GM18508 (cell line): ENCODE measurements around the gene ZNF503.

Experiments
- ATAC-seq: cut with Tn5 transposase; IDR thresholded peaks from one replicate; pipeline ENCODE4 v1.9.1; 2021; ENCODE audit warnings: moderate number of reproducible peaks; ENCODE audit not compliant: insufficient read depth, unreplicated experiment

ZNF503 gene, protein sequence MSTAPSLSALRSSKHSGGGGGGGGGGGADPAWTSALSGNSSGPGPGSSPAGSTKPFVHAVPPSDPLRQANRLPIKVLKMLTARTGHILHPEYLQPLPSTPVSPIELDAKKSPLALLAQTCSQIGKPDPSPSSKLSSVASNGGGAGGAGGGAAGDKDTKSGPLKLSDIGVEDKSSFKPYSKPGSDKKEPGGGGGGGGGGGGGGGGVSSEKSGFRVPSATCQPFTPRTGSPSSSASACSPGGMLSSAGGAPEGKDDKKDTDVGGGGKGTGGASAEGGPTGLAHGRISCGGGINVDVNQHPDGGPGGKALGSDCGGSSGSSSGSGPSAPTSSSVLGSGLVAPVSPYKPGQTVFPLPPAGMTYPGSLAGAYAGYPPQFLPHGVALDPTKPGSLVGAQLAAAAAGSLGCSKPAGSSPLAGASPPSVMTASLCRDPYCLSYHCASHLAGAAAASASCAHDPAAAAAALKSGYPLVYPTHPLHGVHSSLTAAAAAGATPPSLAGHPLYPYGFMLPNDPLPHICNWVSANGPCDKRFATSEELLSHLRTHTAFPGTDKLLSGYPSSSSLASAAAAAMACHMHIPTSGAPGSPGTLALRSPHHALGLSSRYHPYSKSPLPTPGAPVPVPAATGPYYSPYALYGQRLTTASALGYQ

DNA sequence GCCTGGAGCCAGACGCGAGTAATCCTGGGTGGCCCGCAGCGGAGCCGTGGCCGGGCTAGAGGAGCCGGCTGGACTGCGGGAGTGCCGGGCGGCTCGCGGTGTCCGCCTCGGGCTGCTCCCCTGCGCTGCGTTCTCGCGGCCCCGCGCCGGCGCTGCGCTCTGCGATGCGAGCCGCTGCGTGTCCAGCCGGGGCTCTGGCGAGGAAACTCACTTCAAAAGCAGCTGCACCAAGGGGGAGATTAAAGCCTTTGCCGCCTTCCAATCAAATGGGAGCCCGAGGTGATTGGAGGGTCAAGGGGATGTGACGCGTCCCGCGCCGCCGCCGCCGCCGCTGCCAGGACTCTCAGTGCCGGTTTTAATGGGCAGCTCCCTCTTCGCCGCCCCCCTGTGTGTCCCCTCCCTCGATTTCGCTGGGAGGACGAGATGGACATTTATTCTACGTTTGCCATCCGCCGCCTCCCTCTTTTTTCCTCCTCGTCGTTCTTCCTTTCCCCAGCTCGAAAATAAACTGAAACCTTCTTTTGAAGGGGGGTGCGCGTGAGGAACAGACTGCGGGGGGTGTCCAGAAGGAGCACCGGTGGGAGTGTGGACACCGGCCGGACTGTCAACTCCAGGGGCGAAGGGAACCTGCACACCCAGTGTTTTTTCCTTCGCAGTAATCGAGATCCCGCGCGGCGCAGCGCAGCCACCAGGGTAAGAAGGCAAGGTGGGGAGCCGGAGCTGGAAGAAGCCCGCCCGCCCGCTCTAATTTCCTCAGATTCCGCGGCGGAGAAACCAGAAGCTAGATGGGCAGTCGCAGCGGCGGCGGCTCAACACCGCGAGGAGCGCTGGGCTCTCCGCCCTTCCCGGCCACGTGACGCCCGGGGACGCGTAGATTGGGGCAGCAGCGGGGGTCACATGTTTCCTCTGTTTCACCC is at the start of gene ZNF503:
TSS of gene ZNF503 (minus strand) at position 196 of the 917 bp plus-strand sequence. CDS start 345 bp downstream, outside the sequence.
- peak; percentile 37 for ATAC-seq

GRCh38 chr10:75450644-75451640 is 49.4 kb upstream of the ZNF503 start:
- ATAC-seq = no peak

DNA sequence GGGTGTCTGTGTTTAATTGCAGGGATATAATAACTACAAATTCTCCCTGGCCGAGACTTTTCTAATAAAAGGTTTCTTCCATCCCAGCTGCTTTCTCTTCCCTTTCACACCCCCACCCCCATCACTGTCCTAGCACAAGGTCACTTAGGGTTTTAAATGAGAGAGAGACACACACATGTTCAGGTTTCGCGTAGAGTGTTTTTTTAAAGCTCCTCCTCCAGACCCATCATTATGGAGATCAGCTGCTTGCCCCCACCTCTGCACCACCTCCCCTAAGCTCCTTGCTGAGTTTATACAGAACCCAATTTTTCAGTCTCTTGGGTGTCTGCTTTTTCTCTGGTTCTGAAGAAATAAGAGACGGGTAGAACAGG is 48.5 kb upstream of the ZNF503 start:
- no peak for ATAC-seq

DNA sequence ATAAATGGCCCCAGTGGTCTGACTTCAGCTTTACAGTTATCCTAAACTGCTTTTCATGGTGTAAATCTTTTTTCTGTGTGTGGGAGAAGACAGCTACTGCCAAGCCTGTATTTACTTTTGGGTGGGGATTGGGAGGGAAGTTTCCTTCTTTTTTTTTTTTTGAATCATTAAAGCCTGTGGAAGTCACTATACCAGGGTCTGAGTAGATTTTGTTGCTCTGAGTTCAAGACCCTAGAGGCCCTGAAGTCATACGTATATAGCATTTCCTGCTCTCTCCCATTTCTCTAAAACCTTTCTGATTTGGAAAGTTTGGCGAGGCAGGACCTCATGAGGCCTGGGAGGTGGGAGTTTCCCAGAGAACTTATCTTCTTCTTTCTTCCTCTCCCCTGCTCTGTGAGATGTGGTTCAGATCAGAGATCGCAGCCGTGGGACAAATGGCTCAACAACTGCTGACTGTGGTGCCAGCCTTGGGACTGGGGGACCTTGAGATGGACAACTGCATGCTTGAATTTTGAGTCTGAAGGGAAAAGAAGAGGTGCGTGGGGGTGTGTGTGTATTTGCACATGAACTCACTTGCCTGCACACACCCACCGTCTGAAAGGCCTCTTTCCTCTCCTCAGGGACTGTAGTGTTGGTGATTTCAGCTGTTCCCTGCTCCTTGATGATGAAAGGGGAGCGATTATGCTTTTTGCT is 48.0 kb upstream of the ZNF503 start:
- no peak for ATAC-seq

DNA sequence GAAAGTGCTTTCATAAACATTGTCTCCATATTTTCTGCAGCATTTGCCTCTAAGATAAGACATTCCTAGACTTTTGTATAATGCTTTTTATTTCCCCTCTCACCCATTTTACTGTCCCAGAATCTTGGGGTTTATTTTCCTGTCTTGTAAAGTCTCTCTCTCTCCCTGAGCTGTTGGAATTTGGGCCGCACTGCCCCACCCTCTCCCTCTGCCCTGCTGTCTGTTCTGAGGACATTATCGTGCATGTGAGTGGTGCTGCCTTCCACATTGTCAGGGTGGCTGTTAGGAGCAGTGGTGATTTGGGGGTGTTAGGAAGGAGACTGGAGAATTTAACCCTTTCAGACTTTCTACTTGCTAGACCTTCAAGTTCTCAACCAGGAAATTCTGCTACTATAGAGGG is 46.6 kb upstream of the ZNF503 start:
- ATAC-seq = no peak

- ATAC-seq = no peak
Observed at GRCh38 chr10:75446508-75446907, 44.9 kb upstream of the ZNF503 start.

DNA sequence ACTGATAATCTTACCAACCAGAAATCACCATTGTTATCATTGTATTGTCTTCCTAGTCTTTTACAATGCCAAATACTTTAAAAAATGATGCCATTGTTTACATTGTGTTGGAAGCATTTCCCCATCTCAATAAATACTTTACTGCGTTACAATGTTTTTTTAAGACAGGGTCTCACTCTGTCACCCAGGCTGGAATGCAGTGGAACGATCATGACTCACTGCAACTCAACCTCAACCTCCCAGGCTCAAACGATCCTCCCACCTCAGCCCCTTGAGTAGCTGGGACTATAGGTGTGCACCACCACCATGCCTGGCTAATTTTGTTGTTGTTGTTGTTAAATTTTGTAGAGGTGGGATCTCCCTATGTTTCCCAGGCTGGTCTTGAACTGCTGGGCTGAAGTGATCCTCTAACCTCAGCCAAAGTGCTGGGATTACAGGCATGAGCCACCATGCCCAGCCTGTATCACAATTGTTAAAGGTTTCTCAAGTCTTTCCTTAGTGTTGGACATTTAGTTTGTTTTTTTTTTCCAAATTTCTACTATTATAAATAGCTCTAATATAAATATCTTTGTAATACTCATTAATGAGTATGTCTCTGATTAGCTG is 43.3 kb upstream of the ZNF503 start:
- ATAC-seq = no peak

GRCh38 chr10:75443362-75443761 is 41.8 kb upstream of the ZNF503 start:
- ATAC-seq = no peak

DNA sequence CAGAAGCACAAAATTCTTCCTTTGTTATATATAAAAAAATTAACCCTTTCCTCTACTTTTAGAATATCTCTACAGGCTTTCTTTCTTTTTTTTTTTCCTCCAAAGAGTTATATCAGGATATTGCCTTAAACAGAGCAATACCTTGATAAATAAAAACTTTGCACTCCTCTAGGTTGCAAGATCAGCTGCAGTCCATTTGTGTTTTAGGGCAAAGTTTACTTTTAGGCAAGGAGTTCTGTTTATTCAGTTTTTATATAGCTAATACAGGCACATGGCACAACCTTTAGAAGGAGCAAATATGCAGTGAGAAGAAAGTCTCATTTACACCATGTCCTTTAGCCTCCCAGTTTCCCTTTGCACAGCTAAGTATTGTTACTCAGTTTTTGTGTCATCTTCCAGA is 40.1 kb upstream of the ZNF503 start:
- no peak for ATAC-seq

- no peak for ATAC-seq
Observed at GRCh38 chr10:75441196-75441595, 39.6 kb upstream of the ZNF503 start.

DNA sequence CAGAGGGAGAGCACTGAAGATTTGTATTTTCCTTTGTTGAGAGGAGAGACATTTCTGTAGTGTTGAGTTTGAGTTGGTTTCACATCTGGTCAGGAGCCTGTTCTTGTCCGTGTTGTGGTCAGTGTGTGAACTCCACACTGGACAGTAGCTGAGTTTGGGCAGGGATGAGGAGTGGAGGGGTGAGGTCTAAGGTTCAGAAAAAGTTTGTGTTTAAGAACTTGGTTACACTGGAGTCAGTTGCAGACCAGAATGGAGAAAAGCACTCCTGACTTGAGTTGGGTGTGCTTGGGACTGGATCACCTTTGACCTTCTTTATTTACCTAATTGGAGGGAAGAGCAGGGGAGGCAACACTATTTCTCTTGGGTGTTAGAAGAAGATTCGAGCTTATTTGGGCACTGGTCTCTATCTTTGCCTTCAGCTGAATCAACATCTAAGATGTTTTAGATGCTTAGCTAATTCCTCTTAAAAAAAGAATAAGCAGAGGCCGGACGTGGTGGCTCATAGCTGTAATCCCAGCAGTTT is 38.8 kb upstream of the ZNF503 start:
- no peak for ATAC-seq

DNA sequence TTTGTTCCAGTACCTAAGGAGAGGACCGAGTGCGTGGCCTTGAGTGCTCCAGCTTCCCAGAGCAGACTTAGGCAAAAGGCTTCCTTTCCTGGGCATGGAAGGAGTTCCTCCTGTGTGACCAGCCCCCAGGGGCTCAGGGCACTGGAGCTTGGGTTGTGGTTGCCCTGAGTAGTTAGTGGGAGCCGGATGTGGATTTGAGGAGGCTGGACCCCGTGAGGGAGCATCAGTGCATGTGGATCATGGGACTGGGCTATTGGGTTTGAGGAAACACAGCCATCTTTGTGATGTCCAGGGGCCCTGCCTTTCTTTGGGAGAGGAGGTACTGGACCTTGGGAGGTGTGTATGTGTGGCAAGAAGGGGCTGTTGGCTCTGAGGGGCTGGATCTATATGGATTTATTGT is 38.2 kb upstream of the ZNF503 start:
- no peak for ATAC-seq

- no peak for ATAC-seq
Observed at GRCh38 chr10:75438275-75438674, 36.7 kb upstream of the ZNF503 start.

GRCh38 chr10:75437693-75438092 is 36.1 kb upstream of the ZNF503 start:
- no peak for ATAC-seq

- ATAC-seq = no peak
Observed at GRCh38 chr10:75436896-75437295, 35.3 kb upstream of the ZNF503 start.

- ATAC-seq = no peak
Observed at GRCh38 chr10:75435291-75435690, 33.7 kb upstream of the ZNF503 start.

DNA sequence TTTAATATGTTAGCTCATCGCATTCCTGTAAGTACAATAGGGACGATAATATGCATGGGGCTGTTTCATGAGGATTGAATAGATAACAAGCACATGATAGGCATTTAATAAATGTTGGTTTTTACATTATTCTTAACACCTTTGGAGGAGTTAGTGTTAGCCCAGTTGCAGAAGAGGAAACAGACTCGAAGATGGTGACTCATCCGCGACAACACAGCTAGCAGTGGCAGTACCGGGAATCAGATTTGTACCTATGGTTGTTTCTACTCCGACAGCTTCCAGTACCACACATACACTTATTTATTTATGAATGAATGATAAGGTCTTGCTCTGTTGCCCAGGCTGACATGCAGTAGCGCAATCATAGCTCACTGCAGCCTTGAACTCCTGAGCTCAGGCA is 32.7 kb upstream of the ZNF503 start:
- ATAC-seq = no peak

DNA sequence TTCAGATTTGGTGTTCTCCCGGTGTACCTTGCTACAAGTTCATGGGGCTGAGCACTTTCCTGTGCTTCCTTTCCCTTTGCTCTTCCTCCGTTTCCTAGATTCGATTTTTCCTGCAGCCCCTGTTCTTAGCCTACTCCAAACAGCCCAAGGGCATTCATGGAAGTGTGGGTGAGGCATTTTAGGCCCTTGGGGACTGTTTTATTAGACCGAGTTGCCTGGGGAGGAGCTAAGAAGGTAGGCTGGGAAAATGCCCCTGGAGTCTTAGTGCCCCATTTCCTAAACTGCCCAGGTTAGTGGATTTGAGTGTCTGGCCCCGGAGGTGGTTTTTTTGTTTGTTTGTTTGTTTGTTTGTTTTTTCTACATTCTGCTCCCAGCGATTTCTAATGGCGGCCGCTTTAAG is 31.7 kb upstream of the ZNF503 start:
- ATAC-seq = no peak

DNA sequence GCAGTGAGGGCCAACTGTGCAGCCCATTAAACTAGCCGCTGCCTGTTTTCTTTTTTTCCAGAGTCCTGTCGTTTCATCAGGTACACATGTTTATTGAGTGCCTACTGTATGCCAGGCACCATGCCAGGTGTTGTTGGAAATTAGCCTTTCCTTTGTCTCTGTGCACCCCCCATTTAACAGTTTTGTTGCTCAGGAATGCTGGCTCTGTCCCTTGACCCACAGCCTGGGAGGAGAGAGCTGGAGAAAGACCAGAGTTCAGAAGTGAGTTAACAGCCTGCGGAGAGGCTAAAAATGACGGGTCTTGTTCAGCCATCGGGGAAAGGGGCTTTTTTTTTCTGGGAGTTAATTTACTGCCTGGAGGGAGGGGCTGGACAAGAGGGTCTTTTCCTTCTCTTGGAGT is 31.2 kb upstream of the ZNF503 start:
- no peak for ATAC-seq
